GM21723 (cell line): Measurements from ENCODE around the gene LLGL2.
"Not testable (repeated sequence)": the region's sequence is repeated elsewhere in the genome, so short reads cannot be mapped to it uniquely, and the experiment has no call there.

Experiments
- ATAC-seq: cut with Tn5 transposase; IDR thresholded peaks from one replicate; pipeline ENCODE4 v1.9.1; 2021; ENCODE audit warnings: mild to moderate bottlenecking, moderate library complexity; ENCODE audit not compliant: unreplicated experiment

The LLGL2 gene

DNA sequence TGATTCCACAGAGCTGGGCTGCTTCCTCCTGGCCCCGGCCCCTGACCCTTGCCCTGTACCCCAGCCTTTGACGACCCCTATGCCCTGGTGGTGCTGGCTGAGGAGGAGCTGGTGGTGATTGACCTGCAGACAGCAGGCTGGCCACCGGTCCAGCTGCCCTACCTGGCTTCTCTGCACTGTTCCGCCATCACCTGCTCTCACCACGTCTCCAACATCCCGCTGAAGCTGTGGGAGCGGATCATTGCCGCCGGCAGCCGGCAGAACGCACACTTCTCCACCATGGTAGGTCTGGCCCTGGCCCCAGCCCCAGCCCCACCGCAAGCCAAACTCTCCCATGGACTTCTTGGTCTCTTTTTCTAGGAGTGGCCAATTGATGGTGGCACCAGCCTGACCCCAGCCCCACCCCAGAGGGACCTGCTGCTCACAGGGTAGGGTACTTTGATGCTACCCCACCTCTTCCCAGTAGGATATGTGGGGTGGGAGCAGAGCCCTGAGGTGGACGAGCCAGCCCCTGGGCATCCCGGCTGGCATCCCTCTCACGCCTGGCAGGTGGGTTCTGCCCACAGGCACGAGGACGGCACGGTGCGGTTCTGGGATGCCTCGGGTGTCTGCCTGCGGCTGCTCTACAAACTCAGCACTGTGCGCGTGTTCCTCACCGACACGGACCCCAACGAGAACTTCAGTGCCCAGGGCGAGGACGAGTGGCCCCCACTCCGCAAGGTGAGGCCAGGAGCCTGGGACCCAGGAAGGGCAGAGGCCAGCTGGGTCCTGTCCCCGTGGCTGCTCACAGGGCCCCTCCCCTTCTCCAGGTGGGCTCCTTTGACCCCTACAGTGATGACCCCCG is 43.1 kb downstream of the LLGL2 start:
- no peak for ATAC-seq

DNA sequence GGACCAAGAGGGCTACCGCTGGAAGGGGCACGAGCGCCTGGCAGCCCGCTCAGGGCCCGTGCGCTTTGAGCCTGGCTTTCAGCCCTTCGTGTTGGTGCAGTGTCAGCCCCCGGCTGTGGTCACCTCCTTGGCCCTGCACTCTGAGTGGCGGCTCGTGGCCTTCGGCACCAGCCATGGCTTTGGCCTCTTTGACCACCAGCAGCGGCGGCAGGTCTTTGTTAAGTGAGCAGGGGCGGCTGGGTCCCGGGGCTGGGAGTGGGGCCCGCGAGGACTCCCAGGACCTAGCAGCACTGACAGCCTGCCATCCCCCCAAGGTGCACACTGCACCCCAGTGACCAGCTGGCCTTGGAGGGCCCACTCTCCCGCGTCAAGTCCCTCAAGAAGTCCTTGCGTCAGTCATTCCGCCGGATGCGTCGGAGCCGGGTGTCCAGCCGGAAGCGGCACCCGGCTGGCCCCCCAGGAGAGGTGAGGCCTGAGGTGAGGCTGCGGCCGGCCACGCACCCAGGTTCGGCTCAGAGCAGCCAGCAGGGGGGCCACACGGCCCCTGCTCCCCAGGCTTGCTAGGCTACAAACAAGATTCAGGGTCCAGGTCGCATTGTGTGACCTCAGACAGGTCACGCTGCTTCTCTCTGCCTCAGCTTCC is 44.7 kb downstream of the LLGL2 start:
- no peak for ATAC-seq

DNA sequence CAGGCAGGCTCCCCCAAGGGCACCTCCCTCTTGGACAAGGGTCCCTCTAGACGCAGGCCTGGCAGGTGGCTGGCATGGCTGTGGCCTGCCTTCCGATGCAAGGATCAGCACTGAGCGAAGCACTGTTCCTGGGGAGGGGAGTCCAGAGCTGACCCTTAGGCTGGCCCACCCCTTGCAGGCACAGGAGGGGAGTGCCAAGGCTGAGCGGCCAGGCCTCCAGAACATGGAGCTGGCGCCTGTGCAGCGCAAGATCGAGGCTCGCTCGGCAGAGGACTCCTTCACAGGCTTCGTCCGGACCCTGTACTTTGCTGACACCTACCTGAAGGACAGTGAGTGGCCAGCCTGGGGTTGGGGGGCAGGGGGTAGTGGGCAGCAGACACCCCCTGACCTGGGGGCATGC is 45.3 kb downstream of the LLGL2 start:
- no peak for ATAC-seq

DNA sequence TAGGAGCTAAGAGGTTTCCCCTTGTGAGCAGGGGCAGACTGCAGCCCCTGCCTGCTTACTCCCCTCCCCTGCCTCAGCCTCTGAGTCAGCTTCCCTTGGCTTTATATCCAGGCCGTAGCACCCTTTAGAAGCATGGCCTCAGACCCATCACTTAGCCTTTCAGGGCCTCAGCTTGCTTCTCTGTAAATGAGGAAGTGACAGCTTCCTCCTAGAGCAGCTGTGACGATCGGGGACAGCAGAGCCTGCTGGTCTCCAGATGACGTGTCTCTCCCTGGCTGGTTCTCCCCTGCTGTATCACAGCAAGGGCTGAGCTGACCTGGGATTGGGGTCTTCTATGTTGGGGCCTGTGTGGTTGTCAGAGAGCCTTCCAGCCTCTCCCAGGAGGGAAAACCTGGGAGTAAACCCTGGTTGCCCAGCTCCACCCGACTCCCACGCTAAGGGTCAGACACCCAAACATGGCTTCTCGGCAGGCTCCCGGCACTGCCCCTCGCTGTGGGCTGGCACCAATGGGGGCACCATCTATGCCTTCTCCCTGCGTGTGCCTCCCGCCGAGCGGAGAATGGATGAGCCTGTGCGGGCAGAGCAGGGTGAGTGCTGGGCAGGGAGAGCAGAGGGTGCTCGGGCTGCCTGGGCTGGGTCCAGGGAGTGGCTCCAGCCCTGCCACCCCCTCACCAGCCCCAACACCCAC is 45.8 kb downstream of the LLGL2 start:
- ATAC-seq: no peak

DNA sequence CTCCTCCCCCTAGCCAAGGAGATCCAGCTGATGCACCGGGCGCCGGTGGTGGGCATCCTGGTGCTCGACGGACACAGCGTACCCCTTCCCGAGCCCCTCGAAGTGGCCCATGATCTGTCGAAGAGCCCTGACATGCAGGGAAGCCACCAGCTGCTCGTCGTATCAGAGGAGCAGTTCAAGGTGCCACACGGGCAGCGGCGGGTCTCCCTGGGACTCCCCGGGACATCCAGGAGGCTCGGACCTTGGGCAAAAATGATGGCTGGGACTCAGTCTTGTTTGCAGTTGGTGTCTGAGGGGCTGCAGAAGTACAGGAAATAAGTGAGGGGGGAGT is 46.4 kb downstream of the LLGL2 start:
- no peak for ATAC-seq

DNA sequence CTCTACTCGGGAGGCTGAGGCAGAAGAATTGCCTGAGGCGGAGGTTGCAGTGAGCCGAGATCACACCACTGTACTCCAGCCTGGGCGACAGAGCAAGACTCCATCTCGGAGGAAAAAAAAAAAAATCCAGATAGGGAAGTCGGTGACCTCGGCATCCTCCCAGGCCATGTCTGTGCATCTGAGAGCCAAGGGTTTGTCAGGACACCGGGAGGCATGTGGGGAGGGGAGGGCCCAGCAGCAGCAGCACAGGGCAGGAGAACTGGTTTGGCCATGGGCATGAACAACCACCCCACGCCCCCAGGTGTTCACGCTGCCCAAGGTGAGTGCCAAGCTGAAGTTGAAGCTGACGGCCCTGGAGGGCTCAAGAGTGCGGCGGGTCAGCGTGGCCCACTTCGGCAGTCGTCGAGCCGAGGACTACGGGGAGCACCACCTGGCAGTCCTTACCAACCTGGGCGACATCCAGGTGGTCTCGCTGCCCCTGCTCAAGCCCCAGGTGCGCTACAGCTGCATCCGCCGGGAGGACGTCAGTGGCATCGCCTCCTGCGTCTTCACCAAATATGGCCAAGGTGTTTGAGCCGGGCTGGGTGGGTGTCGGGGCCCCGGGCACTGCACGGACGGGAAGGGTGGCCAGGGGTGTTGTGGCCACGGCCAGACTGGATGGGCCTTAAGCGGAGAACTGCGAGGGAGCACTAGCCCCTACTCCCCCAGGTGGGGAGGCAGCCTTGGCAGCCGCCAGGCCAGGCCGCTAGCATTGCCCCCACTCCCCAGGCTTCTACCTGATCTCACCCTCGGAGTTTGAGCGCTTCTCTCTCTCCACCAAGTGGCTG is 47.4 kb downstream of the LLGL2 start:
- no peak for ATAC-seq

DNA sequence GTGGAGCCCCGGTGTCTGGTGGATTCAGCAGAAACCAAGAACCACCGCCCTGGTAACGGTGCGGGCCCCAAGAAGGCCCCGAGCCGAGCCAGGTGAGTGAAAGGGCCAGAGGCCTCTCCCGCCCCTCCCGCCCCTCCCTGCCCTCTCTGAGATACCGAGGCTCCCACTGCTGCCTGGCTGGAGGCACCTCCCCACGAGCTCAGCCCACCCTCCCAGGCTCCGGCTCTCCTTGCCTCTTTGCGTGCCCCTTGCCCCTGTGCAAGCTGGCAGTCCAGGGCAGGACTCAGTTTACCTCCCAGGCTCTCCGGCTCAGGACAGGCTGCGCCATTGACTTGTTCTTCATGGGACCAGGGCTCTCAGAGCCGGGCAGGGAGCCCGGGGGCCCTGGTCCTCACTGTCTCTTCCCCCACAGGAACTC is 48.1 kb downstream of the LLGL2 start:
- ATAC-seq: no peak

DNA sequence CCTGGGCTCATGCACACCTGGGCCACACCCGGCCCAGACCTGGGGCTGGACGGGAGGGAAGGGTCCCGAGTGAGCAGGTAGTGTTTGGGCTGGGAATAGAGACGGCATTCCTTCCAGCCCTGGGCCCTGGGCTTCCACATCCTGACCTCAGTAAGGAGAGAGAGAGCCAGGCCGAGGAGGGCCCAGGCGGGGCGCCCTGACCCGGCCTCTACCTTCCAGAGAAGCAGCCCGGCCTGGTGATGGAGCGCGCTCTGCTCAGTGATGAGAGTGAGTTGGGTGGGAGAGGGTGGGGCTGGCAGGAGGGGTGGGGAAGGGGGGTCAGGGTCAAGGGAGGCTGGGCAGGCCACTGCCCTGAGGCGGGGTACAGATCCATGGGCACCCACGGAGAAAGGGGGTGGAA is 48.5 kb downstream of the LLGL2 start:
- no peak for ATAC-seq

DNA sequence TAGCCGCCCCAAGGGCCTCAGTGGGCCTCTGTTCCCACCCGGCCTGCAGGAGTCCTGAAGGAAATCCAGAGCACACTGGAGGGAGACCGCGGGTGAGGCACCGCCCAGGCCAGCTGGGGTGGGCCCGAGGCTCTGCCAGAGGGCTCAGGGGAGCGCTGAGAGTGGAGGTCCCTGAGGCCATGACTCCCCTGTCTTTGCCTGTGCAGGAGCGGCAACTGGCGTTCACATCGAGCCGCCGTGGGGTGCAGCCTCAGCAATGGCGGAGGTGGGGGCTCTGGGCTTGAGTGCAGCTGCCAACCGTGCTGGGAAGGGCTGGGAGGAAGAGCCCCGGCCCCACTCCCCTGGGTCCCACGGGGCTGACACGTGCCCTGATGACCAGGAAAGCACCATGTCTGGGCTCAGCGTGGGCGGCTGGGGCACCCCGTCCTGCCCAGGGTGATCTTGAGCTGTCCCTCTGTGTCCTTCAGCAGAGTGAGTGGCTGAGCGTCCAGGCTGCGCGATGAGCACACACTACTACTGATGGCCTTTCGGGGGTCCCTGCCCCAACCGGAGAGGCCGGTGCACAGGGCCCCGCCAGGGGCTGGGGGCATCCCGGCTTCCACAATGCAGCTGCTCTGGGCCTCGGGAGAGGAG is 49.0 kb downstream of the LLGL2 start:
- no peak for ATAC-seq

DNA sequence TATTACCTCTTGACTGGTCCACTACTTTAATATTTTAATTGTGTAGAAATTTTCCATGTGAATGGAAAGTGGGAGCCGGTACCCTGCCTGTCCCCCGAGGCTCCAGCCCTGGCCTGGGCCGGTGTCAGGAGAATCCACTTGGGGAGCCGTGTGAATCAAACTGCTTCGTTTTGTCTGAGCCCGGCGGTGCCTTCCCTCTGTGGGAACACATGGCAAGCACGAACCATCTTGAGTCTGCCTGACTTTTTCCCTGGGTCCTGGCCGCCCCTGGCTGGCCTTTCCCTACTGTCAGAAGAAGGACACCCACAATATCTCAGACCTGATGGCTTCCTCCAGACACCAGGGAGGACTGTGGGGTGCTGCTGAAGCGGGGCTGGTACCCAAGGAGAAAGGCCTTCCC is 49.7 kb downstream of the LLGL2 start:
- ATAC-seq: no peak

DNA sequence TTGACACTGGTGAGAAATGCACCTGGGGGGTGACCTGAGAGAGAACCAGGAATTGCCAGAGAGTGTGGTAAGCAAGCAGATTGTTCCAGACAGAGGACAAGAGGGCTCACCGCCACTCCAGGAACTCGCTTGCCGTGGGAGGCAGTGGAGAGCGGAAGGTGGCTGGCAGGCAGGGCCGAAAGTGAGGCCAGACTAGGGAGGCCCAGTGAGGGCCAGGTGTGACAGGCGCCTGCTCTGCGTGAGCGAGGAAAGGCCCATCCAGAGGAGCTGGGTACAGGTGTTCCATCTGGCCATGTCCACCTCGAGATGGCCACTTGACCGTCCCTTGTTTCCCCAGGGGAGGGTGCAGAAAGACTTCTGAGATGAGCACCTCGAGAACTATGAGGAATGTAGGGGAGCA is 50.2 kb downstream of the LLGL2 start:
- no peak for ATAC-seq

DNA sequence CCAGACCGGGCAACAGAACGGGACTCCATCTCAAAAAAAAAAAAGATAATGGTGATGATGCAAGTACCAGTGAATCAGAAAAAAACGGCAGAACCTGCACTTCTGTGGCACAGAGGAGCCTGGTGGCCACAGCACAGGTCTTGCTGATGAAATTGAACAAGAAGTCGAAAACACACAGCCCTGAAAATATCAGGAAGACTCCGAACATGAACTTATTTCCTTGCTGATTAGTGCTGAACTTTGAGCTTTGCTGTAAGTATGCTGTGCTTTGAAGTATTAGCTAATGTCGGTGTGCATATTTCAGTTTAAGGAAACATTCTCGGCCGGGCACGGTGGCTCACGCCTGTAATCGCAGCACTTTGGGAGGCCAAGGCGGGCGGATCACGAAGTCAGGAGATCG is 51.2 kb downstream of the LLGL2 start:
- no peak for ATAC-seq

DNA sequence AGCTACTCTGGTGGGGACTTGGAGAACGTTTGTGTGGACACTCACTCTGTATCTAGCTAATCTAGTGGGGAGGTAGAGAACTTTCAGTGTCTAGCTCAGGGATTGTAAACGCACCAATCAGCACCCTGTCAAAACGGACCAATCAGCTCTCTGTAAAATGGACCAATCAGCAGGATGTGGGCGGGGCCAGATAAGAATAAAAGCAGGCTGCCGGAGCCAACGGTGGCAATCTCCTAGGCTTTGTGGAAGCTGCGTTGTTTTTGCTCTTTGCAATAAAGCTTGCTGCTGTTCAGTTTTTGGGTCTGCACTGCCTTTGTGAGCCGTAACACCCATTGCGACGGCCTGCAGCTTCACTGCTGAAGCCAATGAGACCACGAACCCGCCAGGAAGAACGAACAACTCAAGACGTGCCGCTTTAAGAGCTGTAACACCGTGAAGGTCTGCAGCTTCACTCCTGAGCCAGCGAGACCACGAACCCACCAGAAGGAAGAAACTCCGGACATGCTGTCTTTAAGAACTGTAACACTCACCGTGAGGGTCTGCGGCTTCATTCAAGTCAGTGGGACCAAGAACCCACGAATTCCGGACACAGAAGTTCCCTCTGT is 55.7 kb downstream of the LLGL2 start:
- ATAC-seq: not testable (repeated sequence)

DNA sequence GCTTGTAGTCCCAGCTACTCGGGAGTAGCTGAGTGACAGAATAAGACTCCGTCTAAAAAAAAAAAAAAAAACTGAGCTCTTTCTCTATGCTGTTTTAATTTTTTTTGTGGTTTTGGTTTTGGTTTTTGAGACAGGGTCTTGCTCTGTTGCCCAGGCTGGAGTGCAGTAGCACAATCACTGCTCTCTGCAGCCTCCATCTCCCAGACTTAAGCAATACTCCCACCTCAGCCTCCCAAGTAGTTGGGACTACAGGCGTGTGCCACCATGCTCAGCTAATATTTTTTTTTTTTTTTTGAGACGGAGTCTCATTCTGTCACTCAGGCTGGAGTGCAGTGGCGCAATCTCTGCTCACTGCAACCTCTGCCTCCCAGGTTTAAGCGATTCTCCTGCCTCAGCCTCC is 57.7 kb downstream of the LLGL2 start:
- not testable (repeated sequence) for ATAC-seq

DNA sequence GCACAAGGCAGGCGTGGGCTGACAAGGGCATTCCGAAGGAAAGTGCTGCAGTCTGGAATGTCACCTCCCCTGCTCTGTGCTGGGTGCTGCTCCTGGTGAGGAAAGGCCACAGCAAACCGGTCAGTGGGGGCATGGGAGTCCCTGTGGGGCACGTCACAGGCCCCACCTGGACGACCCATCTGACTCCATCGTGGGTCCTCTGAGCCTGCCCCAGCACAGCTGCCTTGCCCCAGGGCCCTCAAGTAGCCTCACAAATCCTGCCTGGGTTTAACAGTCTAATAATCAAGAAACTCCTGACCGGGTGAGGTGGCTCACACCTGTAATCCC is 59.3 kb downstream of the LLGL2 start:
- no peak for ATAC-seq

DNA sequence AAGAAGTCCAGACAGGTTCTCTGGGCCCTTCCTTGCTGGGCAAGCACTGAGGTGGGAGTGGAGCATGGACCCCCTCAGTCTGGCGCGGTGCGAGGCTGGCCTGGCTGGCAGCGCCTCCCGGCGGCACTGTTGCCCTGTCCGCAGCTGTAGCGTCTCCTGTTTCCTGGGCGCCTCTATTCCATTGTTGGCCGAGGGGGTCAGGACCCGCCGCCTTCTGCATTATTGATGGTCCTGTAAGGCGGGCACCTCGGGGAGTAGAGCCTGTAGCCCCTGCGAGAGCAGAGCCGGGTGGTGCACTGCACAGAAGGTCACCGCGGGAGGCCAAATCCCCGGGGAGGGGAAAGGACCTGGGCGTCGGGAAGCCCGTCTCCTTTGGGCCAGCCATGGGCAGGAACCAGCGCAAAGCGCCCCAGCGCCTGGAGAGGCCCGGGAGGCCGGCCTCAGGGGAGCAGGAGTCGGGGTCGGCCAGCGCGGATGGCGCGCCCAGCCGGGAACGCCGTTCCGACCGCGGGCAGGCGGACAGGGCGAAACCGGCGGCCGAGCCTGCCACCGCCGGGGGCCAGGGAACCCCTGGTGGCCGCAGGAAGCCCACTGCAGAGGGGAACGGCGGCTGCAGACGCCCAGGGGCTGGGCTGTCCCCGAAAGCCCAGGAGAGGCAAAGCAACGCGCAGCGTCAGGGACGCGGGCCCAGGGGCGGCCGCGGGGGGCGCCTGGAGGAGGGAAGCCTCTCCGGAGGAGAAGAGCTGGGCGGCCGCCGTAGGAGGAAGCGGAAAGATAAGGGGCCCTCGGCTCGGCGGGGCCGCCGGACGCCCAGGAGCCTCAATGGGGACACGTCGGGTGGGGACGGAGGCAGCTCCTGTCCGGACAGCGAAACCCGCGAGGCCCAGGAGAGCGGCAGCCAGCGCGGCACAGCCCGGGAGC is 62.4 kb downstream of the LLGL2 start, which contains the start of gene MYO15B:
Gene MYO15B (plus strand): TSS at position 126 of the 921 bp plus-strand sequence. CDS start 258 bp downstream, at position 384.
- no peak for ATAC-seq

DNA sequence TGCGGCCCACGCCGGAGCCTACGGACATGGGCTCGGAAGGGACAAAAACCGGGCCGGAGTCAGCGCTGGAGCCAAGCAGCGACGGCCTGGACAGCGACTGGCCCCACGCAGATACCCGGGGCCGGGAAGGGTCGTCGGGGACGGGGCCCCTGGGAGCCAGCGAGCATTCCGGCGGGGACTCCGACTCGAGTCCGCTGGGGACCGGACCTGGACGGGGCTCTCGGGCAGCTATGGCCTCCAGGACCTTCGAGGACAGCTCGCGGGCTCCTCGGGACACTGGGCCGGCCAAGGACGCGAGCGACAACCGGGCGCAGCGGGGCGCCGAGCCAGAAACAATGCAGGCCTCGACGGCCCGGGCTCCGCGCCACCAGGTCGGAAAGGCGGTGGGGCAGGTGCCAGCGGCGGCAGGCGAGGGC is 63.1 kb downstream of the LLGL2 start:
- ATAC-seq: peak; percentile 11

DNA sequence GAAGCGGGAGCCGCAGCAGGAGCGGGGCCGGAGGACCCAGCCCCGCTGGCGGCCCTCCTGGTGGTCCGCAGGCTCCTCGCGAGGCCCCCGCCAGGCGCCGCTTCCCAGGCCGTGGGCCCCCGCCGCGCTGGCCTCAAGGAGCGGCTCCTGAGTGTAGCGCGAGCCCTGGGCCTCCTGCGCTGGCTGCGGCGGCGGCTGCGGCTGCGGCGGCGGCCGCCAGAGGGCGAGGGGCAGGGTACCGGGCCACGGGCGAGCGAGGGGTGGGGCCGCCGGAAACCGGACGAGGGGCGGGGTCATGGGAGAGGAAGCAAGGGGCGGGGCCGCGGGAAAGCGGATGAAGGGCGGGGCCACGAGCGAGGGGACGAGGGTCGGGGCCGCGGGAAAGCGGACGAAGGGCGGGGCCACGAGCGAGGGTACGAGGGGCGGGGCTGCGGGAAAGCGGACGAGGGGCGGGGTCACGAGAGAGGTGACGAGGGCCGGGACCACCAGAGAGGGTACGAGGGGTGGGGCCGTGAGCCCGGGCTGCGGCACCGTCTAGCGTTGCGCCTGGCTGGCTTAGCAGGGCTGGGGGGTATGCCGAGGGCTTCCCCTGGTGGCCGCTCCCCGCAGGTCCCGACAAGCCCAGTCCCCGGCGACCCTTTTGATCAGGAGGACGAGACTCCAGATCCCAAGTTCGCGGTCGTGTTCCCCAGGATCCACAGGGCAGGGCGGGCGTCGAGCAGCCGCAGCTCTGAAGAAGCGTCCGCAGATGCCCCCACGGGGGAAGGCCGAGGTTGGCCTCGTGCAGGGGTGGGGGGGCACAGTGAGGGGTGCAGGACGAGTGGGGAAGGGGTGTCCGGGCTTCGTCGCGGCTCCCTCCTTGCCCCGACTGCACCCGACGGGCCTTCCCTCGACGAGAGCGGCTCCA is 63.8 kb downstream of the LLGL2 start:
- ATAC-seq: peak; percentile 77
